H7 (cell line): Measurements from ENCODE around the gene PLCL2. TPM values are rescaled to one million over a fixed set of nuclear protein-coding genes. Genes with fewer than 3 reads are reported as not detected.

ENCODE experiments used
- DNase-seq: peaks from one replicate; pipeline ENCODE4 v3.0.0; 2012
- H3K27me3 ChIP-seq: 2 replicates; pipeline ENCODE4 v1.6.0; 2011; ENCODE audit warnings: mild to moderate bottlenecking, low read length; ENCODE audit not compliant: control insufficient read depth, insufficient read depth
- H3K36me3 ChIP-seq: replicated peaks from 2 replicates; pipeline ENCODE4 v1.5.1; 2011; ENCODE audit warnings: low read length; ENCODE audit not compliant: control insufficient read depth, insufficient read depth
- H3K4me3 ChIP-seq: 2 replicates; pipeline ENCODE4 v1.5.1; 2011; ENCODE audit warnings: low read depth, mild to moderate bottlenecking, control low read depth, low read length, moderate library complexity; ENCODE audit not compliant: insufficient read depth
- total RNA-seq: library from RNA; depleted of rRNA; stranded (reverse); fragments of >200 nt; shearing (Covaris generic); gene quantifications from 2 replicates; pipeline ENCODE4 v1.2.3, GENCODE V29; 2014

The PLCL2 gene
- total RNA-seq, 1 experiment from 2014 or later = 3.3 TPM

- Histone ChIP-seq H3K4me3 (no peak overlapping the region), H3K27me3 (no peaks in the 10 kb centered on the region), H3K36me3 (no peaks in the 10 kb centered on the region)
- DNase-seq = no peak
These were observed 146.3 kb downstream of the PLCL2 start for GRCh38 chr3:17030956-17031652.

- H3K27me3 ChIP-seq = no peaks in the 10 kb centered on the region
- no peaks in the 10 kb centered on the region for H3K36me3 ChIP-seq
- no peak overlapping the region for H3K4me3 ChIP-seq
- no peak for DNase-seq
These were observed 147.8 kb downstream of the PLCL2 start for GRCh38 chr3:17032407-17033034.

DNA sequence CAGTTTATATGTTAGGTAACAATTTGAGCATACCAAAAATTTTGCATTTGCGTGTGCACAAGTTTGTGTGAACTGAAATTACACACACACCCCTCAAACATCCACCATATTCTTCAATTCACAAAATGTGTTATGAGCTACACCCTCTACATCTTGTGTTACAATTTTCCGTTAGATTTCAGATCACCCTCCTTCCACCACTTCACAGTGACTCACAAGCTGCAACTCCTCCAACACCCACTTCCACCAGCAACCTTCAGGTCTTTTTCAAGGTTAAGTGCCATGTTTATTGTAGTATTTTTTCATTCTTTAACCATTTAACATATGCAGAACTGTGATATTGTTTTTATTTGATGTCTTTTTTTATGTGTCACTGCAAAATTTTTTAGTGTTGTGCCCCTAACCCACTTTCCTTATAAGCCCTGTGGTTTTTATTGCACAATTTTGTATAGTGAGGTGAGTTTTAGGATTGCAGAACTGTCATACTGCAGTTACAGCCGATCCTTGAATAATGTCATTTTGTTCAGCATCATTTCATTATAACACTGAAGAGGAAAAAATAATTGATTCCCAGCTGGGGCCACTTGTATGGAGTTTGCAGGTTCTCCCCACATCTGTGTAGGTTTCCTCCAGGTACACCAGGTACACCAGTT lies 148.9 kb downstream of the PLCL2 start:
- no peak for DNase-seq
- H3K36me3 ChIP-seq = no peaks in the 10 kb centered on the region
- H3K4me3 ChIP-seq = no peak overlapping the region
- no peaks in the 10 kb centered on the region for H3K27me3 ChIP-seq

DNA sequence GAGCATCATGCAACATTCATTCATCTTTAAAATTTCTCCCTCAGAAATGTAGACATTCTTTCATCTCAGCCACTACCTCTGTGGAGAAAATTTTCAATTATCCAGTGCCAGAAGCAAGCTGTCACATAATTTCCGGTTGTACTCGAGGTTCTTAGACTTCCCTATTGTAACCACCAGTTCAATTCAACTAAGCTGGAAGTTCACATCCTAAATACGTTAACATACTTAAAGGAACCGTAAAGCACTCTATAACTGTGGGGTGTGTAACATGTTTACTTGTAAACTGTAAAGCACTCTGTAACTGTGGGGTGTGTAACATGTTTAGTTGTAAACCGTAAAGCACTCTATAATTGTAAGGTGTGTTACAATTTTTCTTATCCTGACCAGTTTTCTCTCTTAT lies 150.3 kb downstream of the PLCL2 start:
- no peaks in the 10 kb centered on the region for H3K27me3 ChIP-seq
- H3K4me3 ChIP-seq = no peak overlapping the region
- no peak for DNase-seq

DNA sequence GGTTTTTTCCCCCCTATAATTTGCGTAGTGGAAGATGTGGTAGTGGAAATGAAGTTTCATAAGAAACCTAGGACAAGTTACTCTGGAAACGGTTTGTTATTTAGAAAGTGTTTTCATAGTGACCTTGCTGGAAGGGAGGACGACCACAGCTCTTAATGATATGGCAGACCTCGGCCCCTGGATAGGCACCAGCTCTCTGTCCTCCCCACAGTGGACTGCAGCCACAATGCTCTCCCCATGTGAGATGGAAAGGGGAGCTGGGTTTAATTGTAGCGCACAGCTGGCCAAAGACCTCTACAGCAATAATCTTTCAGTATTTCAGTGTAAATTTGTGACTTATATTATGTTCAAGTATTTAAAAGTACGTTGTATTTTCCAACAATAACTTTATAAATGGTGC lies 151.2 kb downstream of the PLCL2 start:
- Histone ChIP-seq H3K36me3 (no peaks in the 10 kb centered on the region), H3K27me3 (no peaks in the 10 kb centered on the region), H3K4me3 (no peak overlapping the region)
- DNase-seq = no peak

More for the DNA sequence above, 150.3 kb downstream of the PLCL2 start:
- H3K36me3 ChIP-seq = no peaks in the 10 kb centered on the region

GRCh38 chr3:17038141-17038540 lies 153.4 kb downstream of the PLCL2 start:
- no peak for DNase-seq
- Histone ChIP-seq H3K27me3 (no peaks in the 10 kb centered on the region), H3K4me3 (no peak overlapping the region)

GRCh38 chr3:17038900-17039553 lies 154.3 kb downstream of the PLCL2 start:
- H3K36me3 ChIP-seq = no peaks in the 10 kb centered on the region
- no peak overlapping the region for H3K4me3 ChIP-seq
- no peak for DNase-seq
- H3K27me3 ChIP-seq = no peaks in the 10 kb centered on the region

More at GRCh38 chr3:17038141-17038540, 153.4 kb downstream of the PLCL2 start:
- no peaks in the 10 kb centered on the region for H3K36me3 ChIP-seq

DNA sequence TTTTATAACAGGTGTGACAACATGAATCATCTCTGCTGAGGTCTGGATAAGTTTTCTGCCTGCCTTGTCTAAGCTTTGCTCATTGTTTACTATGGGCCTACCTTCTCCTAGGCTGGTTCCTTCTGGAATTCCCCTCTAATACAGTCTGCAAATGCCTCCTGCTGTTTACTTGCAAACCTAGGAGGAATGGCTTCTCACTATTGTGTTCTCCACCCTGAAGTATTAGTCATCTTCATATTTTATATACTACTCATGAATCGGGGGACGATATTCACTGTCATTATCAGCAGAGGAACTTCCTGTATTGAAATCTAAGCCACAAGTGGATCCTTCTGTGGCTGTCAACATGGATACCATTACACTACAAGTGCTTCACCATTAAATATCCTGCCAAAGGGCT lies 154.8 kb downstream of the PLCL2 start:
- Histone ChIP-seq H3K4me3 (no peak overlapping the region), H3K27me3 (no peaks in the 10 kb centered on the region), H3K36me3 (no peaks in the 10 kb centered on the region)
- DNase-seq = no peak

GRCh38 chr3:17040322-17040989 lies 155.7 kb downstream of the PLCL2 start:
- no peak for DNase-seq
- H3K36me3 ChIP-seq = no peaks in the 10 kb centered on the region
- H3K4me3 ChIP-seq = no peak overlapping the region

GRCh38 chr3:17040990-17041377 lies 156.2 kb downstream of the PLCL2 start:
- DNase-seq = no peak
- H3K27me3 ChIP-seq = no peaks in the 10 kb centered on the region
- no peaks in the 10 kb centered on the region for H3K36me3 ChIP-seq
- no peak overlapping the region for H3K4me3 ChIP-seq

More at GRCh38 chr3:17040322-17040989, 155.7 kb downstream of the PLCL2 start:
- H3K27me3 ChIP-seq = no peaks in the 10 kb centered on the region

- Histone ChIP-seq H3K4me3 (no peak overlapping the region), H3K36me3 (no peaks in the 10 kb centered on the region), H3K27me3 (no peaks in the 10 kb centered on the region)
- no peak for DNase-seq
These were observed 160.1 kb downstream of the PLCL2 start for GRCh38 chr3:17044855-17045254.

GRCh38 chr3:17045705-17046104 lies 160.9 kb downstream of the PLCL2 start:
- DNase-seq = no peak
- no peaks in the 10 kb centered on the region for H3K27me3 ChIP-seq
- H3K36me3 ChIP-seq = no peaks in the 10 kb centered on the region
- H3K4me3 ChIP-seq = no peak overlapping the region

DNA sequence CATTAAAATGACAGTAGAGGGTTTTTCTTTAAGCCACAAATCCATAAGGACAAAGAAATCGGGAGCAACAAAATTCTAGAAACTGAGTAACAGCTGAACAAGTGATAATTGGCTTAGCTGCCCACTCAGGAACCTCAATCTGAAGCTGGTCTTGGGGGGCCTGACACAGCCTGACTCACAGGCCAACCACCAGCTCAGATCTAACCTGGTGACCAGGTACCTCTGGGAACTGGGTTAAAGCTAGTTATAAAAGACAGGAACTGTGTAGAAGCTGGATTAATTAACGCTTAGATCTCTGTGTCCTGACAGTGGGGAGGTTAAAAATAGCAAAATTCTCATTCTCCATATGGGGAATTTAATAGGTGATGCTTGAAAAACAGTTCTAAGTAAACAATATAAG lies 161.9 kb downstream of the PLCL2 start:
- no peak for DNase-seq
- no peaks in the 10 kb centered on the region for H3K27me3 ChIP-seq
- H3K36me3 ChIP-seq = no peaks in the 10 kb centered on the region
- H3K4me3 ChIP-seq = no peak overlapping the region

DNA sequence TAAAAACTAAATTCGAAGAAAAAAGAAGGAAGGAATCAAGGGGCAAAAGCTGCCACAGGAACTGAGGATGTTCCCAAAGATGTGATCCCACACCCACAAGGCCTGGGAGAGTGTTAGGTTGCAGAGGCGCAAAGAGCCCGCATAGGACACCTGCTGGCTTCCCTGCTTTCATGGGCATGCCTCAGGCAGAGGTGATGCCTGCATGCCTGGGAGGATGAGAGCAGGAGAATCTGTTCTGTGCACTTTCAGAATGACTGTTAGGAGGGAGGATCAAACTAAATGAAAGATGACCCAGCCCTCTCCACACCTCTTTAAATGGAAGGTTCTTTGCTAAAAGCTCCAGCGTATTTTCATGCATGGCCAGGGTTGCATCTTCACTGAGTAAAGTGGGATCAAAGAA lies 162.4 kb downstream of the PLCL2 start:
- no peak overlapping the region for H3K4me3 ChIP-seq
- no peaks in the 10 kb centered on the region for H3K27me3 ChIP-seq
- peak; percentile 31 for DNase-seq
- H3K36me3 ChIP-seq = no peaks in the 10 kb centered on the region
